ENCODE results near the gene ARHGEF39. TPM values are rescaled to one million over a fixed set of nuclear protein-coding genes. Genes with fewer than 3 reads are reported as not detected.

Gene ARHGEF39
- polyA plus RNA-seq, 3 donors: 9.3 to 11.5 (median 10.0) TPM

DNA sequence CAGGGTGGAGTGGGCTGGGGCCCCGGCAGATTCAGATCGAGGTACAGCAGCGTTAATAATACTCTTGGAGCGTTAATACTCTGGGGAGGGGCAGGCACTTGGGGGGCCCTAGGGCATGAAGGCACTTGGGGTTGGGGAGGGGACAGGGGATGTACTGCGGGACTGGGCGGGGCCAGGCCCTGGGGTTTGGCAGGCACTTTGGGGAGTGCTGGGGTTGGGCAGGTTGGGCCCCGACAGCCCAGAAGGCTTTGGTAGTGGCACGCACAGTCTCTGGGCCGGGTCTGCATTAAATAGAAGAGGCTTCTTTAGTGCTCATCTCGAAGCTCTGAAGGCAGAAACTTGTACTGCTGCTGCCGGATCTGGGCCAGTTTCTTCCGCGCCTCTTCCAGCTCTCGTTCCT is 32.5 kb upstream of the ARHGEF39 start:
- no peak for DNase-seq (ENCODE audit: extremely low read depth in 1 of 11, low read depth in 9 of 11, low spot score in 4 of 11)

DNA sequence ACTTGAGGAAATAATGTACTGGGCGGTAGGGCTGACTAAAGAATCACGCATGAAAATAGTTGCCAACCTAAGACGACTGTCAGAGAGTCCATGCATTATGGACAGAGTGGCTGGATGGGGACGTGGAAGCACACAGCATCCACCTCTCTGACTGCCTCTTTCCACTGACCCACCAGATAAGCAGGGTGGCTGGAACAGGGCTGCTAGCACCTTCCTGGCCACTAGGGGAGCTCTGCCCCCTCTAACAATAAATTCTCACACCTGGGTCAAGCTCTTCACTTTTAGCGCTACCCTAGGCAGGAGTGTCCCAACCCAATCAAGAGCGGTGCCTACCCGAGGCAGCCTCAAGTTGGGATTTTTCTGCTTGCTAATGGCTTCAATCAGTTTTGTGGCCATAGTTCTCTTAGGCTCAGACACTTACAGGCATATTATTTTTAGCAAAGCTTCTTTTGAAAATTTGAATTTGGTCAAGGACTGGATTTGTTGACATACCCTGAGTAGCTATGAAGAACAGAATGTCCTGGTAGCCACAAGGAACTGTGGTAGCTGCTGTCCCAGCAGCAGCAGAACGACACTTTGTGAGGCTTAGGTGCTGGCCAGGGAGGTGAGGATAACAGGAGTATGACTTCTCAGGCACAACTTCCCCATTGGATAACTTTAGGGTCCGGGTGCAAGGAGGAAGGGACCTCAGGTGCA is 31.7 kb upstream of the ARHGEF39 start:
- DNase-seq (ENCODE audit: extremely low read depth in 1 of 11, low read depth in 9 of 11, low spot score in 4 of 11): peak in 1 of 11 donors; percentile 20

GRCh38 chr9:35695943-35696401 is 31.0 kb upstream of the ARHGEF39 start:
- no peak for DNase-seq (ENCODE audit: extremely low read depth in 1 of 11, low read depth in 9 of 11, low spot score in 4 of 11)

- DNase-seq (ENCODE audit: extremely low read depth in 1 of 11, low read depth in 9 of 11, low spot score in 4 of 11): no peak
Measured at GRCh38 chr9:35691757-35692301, 26.8 kb upstream of the ARHGEF39 start.

DNA sequence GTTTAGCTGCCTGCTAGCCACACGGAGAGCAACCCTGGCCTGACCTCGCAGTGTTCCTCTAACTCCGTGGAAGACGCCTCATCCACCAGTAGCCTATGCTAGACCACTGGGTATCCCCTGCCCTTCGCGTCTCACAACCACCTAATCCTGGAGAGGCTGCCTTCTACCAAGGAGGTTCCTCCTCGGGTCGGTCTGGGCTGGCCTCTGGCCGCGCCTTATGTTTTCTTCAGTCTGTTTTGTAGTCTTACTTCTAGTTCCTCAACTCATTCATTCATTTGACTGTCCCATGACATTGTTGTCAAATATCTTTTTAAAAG is 26.3 kb upstream of the ARHGEF39 start:
- no peak for DNase-seq (ENCODE audit: extremely low read depth in 1 of 11, low read depth in 9 of 11, low spot score in 4 of 11)

GRCh38 chr9:35690614-35691333 is 25.8 kb upstream of the ARHGEF39 start:
- DNase-seq (ENCODE audit: extremely low read depth in 1 of 11, low read depth in 9 of 11, low spot score in 4 of 11): peak in 6 of 11 donors; percentile 39 to 67 (median 64)

DNA sequence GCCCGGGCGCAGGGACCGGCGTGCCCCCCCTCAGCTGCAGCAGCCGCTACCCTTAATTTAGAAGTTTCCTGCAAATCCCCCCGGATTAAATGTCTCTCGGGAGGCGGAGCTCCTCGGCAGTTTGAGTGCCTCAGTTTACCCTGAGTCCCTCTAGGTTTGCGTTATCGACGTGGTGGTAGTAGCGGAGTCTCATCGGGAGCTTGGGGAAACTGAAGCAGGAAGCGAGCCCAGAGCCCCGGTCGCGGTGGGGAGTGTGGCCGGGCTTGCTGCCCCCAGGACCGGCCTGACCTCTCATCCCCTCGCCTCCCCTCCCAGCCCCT is 25.3 kb upstream of the ARHGEF39 start:
- no peak for DNase-seq (ENCODE audit: extremely low read depth in 1 of 11, low read depth in 9 of 11, low spot score in 4 of 11)

DNA sequence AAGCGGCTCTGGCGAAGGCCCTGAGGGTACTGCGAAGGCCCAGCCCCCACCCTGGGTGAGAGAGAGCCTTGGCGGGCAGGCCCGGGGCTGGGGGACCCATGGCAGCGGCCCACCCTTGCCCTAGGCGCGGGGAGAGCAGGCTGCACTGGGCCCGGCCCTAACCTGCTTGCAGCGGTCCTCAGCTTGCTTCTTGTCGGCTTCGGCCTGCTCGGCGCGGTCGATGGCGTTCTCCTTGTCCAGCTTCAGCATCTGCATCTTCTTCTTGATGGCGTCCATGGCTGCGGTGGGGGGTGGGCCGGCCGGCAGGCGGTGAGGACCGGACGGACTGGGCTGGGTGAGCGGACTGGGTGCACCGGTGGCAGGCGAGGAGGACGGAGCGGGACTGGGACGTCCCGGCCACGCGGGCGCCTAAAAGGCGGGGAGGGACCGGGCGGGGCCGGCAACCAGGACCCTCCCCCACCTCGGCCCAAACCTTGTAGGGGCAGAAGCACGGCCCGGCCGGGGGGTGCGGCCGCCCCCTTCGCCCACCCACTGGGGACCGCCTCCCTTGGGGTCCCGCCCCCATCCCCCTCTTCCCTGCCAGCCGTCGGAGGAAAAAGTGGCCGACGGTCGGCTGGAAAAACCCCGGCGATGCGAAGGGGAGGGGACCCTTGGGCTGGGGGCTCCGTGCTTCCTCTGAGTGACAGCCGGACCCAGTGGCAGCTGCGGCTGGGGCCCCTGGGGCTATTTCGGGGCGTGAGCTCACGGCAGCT is 24.7 kb upstream of the ARHGEF39 start, which contains the start of gene TPM2:
TSS of gene TPM2 (minus strand) at position 384 of the 752 bp plus-strand sequence. CDS start at position 276, 108 bp downstream.
- peak in 5 of 11 donors; percentile 27 to 73 (median 52) for DNase-seq (ENCODE audit: extremely low read depth in 1 of 11, low read depth in 9 of 11, low spot score in 4 of 11)

DNA sequence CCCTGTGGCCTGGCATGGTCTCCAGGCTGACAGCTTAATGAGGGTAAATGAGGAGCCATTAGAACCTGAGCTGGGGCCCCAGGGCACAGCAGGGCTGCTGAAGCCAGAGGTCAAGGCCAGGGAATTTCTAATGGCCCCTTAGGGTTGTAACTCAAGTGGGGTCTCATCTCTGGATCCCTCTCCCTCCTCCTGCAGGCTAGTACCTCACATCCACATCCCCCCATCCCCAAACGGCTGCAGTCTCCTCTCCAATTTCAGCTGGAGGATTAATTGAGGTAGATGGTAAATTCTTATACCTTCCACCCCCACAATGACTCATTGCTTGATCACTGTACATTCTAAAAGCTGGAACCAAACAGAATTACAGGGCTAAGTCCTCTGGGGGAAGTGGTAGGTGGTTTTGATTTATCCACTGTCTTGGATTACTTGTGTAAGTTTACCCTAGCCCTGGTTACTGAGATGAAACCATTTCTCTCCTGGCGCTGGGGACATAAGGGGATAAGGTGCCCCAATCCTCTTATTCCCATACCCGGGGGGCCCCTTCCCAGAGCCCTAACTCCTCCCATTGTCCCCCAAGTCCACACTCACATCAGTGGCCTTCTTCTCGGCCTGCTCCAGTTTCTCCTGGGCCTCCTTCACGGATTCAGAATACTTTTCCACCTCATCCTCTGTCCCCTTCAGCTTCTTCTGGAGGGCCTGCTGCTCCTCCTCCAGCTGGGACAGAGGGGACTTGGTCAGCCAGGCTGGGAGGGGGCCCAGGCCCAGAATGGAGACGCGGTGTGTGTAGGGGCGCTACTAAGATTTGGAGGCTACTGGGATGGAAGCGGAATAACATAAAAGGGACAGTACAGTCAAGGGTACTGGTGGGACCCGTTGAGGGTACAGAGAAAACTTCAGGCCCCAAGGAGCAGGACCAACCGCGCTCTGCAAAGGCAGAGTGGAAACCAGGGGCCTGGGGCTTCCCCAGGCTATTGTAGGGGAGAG is 23.9 kb upstream of the ARHGEF39 start:
- DNase-seq (ENCODE audit: extremely low read depth in 1 of 11, low read depth in 9 of 11, low spot score in 4 of 11): no peak

- no peak for DNase-seq (ENCODE audit: extremely low read depth in 1 of 11, low read depth in 9 of 11, low spot score in 4 of 11)
Measured at GRCh38 chr9:35687972-35688557, 23.1 kb upstream of the ARHGEF39 start.

GRCh38 chr9:35687306-35687705 is 22.3 kb upstream of the ARHGEF39 start:
- no peak for DNase-seq (ENCODE audit: extremely low read depth in 1 of 11, low read depth in 9 of 11, low spot score in 4 of 11)

- DNase-seq (ENCODE audit: extremely low read depth in 1 of 11, low read depth in 9 of 11, low spot score in 4 of 11): no peak
Measured at GRCh38 chr9:35686222-35687203, 21.5 kb upstream of the ARHGEF39 start.

DNA sequence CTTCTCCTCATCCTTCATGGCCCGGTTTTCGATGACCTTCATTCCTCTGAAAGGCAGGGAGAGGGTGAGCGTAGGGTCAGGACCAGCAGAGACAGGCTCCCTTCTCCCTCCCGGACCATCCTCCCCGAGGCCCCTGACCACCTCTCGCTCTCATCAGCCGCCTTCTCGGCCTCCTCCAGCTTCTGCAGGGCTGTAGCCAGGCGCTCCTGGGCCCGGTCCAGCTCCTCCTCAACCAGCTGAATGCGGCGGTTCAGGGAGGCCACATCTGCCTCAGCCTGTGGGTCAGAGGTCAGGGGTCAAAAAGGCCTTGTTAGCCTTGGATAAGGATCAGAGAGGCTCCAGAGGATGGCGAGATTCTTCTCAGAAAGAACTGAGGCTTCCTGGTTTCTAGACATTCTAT is 20.5 kb upstream of the ARHGEF39 start:
- DNase-seq (ENCODE audit: extremely low read depth in 1 of 11, low read depth in 9 of 11, low spot score in 4 of 11): no peak

DNA sequence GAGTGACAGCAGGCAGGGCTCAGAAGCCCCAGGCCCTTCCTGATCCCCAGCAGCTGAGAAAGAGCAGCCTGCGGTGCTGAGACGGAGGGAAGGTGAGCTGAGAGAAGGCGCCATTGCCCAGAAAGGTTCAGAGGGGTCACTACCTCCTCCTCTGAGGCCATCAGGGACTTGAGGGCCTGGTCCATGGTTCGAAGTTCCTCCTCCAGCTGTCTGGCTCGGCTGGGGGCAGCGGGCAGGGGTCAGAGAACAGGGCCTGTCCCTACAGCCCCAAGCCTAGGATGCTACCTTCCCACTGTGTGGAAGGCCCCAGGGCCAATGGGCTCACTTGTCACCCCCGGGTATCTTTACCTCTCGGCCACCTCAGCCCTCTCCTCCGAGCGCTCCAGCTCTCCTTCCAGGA is 19.9 kb upstream of the ARHGEF39 start:
- no peak for DNase-seq (ENCODE audit: extremely low read depth in 1 of 11, low read depth in 9 of 11, low spot score in 4 of 11)

GRCh38 chr9:35683323-35683722 is 18.3 kb upstream of the ARHGEF39 start:
- DNase-seq (ENCODE audit: extremely low read depth in 1 of 11, low read depth in 9 of 11, low spot score in 4 of 11): no peak

GRCh38 chr9:35682520-35683315 is 17.7 kb upstream of the ARHGEF39 start:
- no peak for DNase-seq (ENCODE audit: extremely low read depth in 1 of 11, low read depth in 9 of 11, low spot score in 4 of 11)
